Lung (tissue), 12 donors: ENCODE data around the gene CYB5B. TPM values are rescaled to one million over a fixed set of nuclear protein-coding genes. Genes with fewer than 3 reads are reported as not detected.

Experiments
- ATAC-seq: fragments of 200-7000 bp; cut with Tn5 transposase; one replicate; pipeline ENCODE4 v1.9.1; 2020; ENCODE audit warnings: moderate number of reproducible peaks; ENCODE audit not compliant: insufficient read depth, low FRiP score
- DNase-seq, 3 donors: peaks; one replicate each; pipeline ENCODE4 v3.0.0-alpha.2; 2013 to 2017
- H3K27ac ChIP-seq, 2 donors: one replicate each; pipeline ENCODE4 v1.5.1; 2013; ENCODE audit warnings: mild to moderate bottlenecking in 2 of 2, moderate library complexity in 2 of 2, control low read depth in 1 of 2, inconsistent platforms in 1 of 2, low read depth in 1 of 2, low read length in 1 of 2
- H3K27me3 ChIP-seq, 3 donors: one replicate each; pipeline ENCODE4 v1.5.1; 2013; ENCODE audit warnings: low read length in 2 of 3; ENCODE audit not compliant: control insufficient read depth in 3 of 3, insufficient read depth in 3 of 3
- H3K36me3 ChIP-seq, 4 donors: one replicate each; pipeline ENCODE4 v1.5.1; 2013; ENCODE audit warnings: low read length in 4 of 4, mild to moderate bottlenecking in 1 of 4, moderate library complexity in 1 of 4; ENCODE audit not compliant: control insufficient read depth in 4 of 4, insufficient read depth in 4 of 4
- H3K4me1 ChIP-seq, 5 donors: one replicate each; pipeline ENCODE4 v1.5.1; 2013; ENCODE audit warnings: low read length in 5 of 5, mild to moderate bottlenecking in 2 of 5, moderate library complexity in 1 of 5; ENCODE audit not compliant: control insufficient read depth in 5 of 5, insufficient read depth in 5 of 5
- H3K4me3 ChIP-seq: one replicate; pipeline ENCODE4 v1.5.1; 2013; ENCODE audit warnings: mild to moderate bottlenecking, control low read depth, moderate library complexity
- H3K9ac ChIP-seq, 2 donors: one replicate each; pipeline ENCODE4 v1.5.1; 2013; ENCODE audit warnings: low read length in 2 of 2, control low read depth in 1 of 2; ENCODE audit not compliant: insufficient read depth in 1 of 2
- H3K9me3 ChIP-seq, 4 donors: one replicate each; pipeline ENCODE4 v1.5.1; 2013; ENCODE audit warnings: low read length in 3 of 4, mild to moderate bottlenecking in 1 of 4, moderate library complexity in 1 of 4; ENCODE audit not compliant: control insufficient read depth in 4 of 4, insufficient read depth in 3 of 4
- WGBS, 2 donors: extraction: QIAGEN DNeasy Blood & Tissue Kit; methylation state at CpG; one replicate each; pipeline ENCODE4 v1.1.7; 2013; 5-methylcytosine and 5-hydroxymethylcytosine counted together
- polyA plus RNA-seq, 2 donors: library from polyadenylated mRNA; stranded (reverse); fragments of 200-250 nt; gene quantifications; one replicate each; pipeline ENCODE4 v1.2.1, GENCODE V29; 2013
- total RNA-seq, 2 donors: library from RNA; depleted of rRNA in 1 of 2; stranded (reverse); fragments of >200 nt in 1 of 2; gene quantifications; one replicate each; pipeline ENCODE4 v1.2.1, GENCODE V29; 2014 to 2021
- TF ChIP-seq, protein P1 (sequence below): IDR thresholded peaks from 2 replicates; pipeline ENCODE4 v1.5.1; 2012; ENCODE audit warnings: mild to moderate bottlenecking; ENCODE audit errors: control extremely low read depth, extremely low read depth
- donor health status: control.
- donor health status: control.
- donor health status: Bipolar disorder and iron deficiency.
- donor health status: healthy.
- donor health status: DM: yes; HTN: yes; CAD: no.

The CYB5B gene
- total and polyA plus RNA-seq, 4 donors = 68.1 to 103 (median 75.7) TPM

DNA sequence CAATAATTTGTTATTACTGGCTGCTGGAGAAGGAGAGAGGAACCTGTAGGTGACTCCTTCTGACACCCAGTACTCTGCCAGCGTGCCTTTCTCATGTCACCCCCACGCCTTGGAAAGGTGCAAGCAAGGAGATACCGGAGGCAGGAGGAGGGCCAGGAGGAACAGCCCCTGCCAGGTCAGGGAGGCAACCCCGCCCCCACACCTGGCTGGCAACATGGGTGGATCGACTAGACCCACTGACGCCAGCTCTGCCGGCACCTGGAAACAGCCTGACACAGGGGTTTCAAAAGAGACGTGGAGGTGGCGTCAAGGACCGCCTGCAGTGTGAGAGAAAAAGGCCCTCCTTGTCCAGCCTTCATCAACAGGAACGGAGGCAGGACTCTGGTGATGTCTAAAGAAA is 62.3 kb downstream of the CYB5B start:
- TF ChIP-seq, protein P1, sequence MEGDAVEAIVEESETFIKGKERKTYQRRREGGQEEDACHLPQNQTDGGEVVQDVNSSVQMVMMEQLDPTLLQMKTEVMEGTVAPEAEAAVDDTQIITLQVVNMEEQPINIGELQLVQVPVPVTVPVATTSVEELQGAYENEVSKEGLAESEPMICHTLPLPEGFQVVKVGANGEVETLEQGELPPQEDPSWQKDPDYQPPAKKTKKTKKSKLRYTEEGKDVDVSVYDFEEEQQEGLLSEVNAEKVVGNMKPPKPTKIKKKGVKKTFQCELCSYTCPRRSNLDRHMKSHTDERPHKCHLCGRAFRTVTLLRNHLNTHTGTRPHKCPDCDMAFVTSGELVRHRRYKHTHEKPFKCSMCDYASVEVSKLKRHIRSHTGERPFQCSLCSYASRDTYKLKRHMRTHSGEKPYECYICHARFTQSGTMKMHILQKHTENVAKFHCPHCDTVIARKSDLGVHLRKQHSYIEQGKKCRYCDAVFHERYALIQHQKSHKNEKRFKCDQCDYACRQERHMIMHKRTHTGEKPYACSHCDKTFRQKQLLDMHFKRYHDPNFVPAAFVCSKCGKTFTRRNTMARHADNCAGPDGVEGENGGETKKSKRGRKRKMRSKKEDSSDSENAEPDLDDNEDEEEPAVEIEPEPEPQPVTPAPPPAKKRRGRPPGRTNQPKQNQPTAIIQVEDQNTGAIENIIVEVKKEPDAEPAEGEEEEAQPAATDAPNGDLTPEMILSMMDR = no peak
- WGBS, 2 donors = 87 to 93% methylated on average over 11 of the region's 11 CpGs
- no peak overlapping the region for H3K27ac ChIP-seq
- no peaks in the 10 kb centered on the region for H3K9me3 ChIP-seq
- H3K4me1 ChIP-seq = peaks cover 0 to 12% (median 1%) of the 10 kb centered on the region in 5 donors
- no peak for DNase-seq
- H3K4me3 ChIP-seq = no peak overlapping the region
- H3K36me3 ChIP-seq = no peaks in the 10 kb centered on the region
- H3K27me3 ChIP-seq = no peaks in the 10 kb centered on the region
- ATAC-seq = no peak
- no peak overlapping the region for H3K9ac ChIP-seq

DNA sequence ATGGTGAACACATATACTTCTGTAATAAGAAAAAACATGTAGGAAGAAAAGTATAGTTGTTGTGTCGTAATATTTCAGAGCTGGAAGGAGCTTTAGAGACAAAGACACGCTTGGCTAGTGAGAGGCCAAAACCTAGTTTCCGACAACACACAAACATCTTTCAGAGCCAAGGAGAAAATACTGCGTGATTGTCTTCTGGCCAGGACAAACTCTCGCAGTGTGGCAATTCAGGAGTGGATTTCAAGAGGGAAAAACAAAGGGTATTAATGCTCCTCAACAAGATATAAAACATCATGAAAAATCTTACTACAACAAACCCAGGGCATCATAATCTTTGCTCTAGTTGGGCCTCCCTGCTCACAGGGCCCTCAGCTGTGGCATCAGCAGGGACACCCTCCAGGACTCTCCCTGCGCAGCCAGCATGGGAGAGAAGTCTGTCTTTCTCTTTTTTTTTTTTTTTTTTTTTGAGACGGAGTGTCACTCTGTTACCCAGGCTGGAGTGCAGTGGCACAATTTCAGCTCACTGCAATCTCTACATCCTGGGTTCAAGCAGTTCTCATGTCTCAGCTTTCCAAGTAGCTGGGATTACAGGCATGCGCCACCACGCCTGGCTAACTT is 66.4 kb downstream of the CYB5B start:
- 88 to 93% methylated on average over 9 of the region's 9 CpGs for WGBS, 2 donors
- no peak overlapping the region for H3K9ac ChIP-seq
- DNase-seq (peak in 1 of 3 donors; percentile 52), ATAC-seq (no peak)
- no peaks in the 10 kb centered on the region for H3K9me3 ChIP-seq
- TF ChIP-seq, protein P1 = no peak
- no peak overlapping the region for H3K4me3 ChIP-seq
- H3K36me3 ChIP-seq = peaks cover 0 to 4% (median 0%) of the 10 kb centered on the region in 4 donors
- no peaks in the 10 kb centered on the region for H3K4me1 ChIP-seq
- H3K27me3 ChIP-seq = no peaks in the 10 kb centered on the region
- no peak overlapping the region for H3K27ac ChIP-seq

DNA sequence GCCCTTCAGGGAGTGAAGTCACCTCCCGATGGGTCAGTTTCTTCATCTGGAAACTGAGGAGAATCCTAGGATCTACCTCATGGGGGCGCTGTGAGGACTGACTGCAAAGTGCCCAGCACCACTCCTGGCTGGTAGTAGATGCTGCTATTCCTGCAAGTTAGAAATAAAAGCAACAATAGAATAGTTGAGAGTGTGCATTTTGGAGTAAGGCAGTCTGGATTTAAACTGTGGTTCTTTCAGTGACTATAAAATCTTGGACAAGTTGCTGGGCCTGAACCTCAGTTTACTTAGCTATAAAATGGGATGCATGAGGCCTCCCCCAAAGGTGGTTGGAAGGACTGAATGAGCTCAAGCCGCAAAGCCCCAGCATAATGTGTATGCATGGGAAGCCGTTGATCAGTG is 70.6 kb downstream of the CYB5B start:
- no peak overlapping the region for H3K27ac ChIP-seq
- WGBS, 2 donors = 74 to 76% methylated on average over 4 of the region's 4 CpGs
- H3K36me3 ChIP-seq = peaks cover 0 to 4% (median 0%) of the 10 kb centered on the region in 4 donors
- TF ChIP-seq, protein P1 = no peak
- H3K9ac ChIP-seq = no peak overlapping the region
- H3K4me1 ChIP-seq = no peaks in the 10 kb centered on the region
- no peak overlapping the region for H3K4me3 ChIP-seq
- ATAC-seq (no peak), DNase-seq (no peak)
- no peaks in the 10 kb centered on the region for H3K27me3 ChIP-seq
- H3K9me3 ChIP-seq = no peaks in the 10 kb centered on the region

DNA sequence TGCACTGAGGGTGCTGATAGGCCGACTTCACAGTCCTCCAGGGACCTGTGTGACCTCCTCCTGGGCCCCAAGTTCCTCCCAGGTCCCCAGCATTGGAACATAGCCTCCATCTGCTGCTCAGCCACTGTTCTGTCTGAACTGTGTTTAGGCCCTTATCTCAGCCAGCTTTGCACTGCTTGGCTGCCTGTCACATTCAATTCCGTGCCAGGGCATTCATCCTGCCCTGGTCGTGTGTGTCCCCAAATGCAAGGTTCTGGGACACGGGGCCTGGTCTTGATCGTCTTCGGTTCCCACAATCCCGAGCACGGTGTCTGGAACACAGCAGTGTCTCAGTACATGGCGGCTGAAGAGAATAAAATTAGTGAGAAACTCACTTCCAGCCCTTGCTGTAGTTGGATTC is 71.4 kb downstream of the CYB5B start:
- Histone ChIP-seq H3K27me3 (no peaks in the 10 kb centered on the region), H3K9ac (no peak overlapping the region), H3K4me1 (no peaks in the 10 kb centered on the region), H3K9me3 (no peaks in the 10 kb centered on the region), H3K36me3 (peaks cover 0 to 4% (median 0%) of the 10 kb centered on the region in 4 donors), H3K4me3 (no peak overlapping the region), H3K27ac (no peak overlapping the region)
- ATAC-seq (no peak), DNase-seq (no peak)
- TF ChIP-seq, protein P1 = no peak
- 86 to 90% methylated on average over 9 of the region's 9 CpGs for WGBS, 2 donors
